Measurements from ENCODE around the gene RCBTB1.

Gene RCBTB1

DNA sequence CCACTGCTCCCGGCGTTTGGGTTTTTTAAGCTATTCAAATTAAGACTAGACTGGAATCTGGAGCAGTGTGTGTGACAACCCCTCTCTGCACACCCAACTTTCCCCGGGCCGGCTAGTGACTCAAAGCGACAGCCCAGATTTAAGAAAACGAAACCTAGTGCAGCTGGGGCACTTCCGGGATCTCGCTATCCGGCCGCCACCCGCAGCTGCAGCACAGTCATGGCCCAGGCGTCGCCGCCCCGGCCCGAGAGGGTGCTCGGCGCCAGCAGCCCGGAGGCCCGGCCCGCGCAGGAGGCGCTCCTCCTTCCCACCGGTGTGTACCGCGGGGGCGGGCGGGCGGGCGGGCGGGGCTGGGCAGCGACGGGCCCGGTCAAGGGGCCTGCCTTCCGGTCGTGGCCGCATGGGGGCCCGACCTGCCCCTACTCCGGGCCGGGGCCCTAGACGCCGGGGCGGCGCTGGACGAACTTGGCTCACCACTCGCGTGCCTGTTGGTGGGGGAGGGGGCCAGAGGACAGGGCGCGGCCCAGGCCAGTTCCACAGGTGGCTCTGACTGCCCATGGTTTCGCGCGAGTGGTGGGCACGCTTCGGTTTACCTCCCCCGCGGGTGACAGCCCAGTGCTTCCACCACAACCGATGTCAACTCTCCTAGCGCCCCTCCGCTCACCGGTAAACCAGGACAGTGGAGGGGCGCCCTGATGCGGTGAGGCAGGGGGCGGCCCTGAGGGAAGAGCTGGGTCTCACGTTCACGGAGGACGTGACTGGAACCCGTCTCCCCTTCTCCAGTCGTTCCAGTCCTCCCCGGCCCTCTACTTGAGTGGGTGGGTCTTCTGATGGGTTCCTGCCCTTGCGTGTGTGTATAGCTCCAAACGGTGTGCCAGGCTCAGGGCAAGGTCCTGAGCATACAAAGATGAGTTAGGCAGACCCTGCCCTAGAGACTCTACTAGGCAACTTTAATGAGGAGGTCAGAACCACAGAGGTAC is 89.3 kb downstream of the RCBTB1 start, which contains the start of gene PHF11:
TSS of gene PHF11 (plus strand) at position 171 of the 980 bp plus-strand sequence. CDS start at position 220, 49 bp downstream.
- peak; percentile 87 for DNase-seq
- Mint-ChIP-seq H3K4me3 (peak within 1 kb of the TSS; percentile 93), H3K36me3 (ENCODE audit: low read depth) (peaks cover 36% of the 10 kb centered on the region), H3K4me1 (peaks cover 55% of the 10 kb centered on the region), H3K27ac (peak within 1 kb of the TSS; percentile 98), H3K9me3 (no peaks in the 10 kb centered on the region), H3K27me3 (no peaks in the 10 kb centered on the region)
- peak; percentile 89 for ATAC-seq

DNA sequence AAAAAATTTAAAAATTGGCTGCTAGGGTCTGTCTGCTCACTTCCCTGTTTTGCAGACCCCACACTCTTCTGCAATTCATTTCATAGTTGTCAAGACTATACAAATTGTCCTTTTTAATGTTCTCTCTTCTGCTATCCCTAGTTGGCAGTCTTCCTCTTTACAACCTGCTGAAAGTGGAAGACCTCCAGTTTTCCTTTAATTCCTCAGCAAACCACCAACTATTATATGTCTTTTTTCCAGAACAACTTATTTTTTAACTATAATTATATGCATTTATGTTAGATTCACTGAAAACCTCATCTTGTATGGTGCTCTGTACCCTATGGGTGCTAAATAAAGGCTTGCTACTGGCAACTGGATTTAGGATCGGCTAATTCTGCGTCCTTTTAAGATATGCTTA is 90.7 kb downstream of the RCBTB1 start:
- DNase-seq (no peak), ATAC-seq (no peak)
- Mint-ChIP-seq H3K27ac (peak overlapping the region; percentile 96), H3K4me1 (peaks cover 44% of the 10 kb centered on the region), H3K4me3 (peak overlapping the region; percentile 89), H3K27me3 (no peaks in the 10 kb centered on the region), H3K36me3 (ENCODE audit: low read depth) (peaks cover 27% of the 10 kb centered on the region), H3K9me3 (no peaks in the 10 kb centered on the region)

DNA sequence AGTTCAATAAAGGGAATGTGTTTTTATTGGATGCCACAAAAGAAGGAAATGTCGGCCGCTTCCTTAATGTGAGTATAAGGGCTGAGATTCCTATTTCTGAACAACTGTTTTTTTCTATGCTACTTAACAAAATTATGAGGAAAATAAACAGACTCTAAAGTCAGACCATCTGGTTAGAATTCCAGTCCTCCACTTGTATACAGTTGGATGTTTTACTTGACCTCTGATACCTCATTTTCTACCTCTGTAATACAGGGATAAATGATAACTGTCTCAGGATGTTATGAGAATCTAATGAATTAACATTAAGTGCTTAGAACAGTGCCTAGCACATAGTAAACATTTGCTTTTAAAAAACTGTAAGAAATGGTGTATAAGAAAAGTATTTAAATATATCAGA is 96.8 kb downstream of the RCBTB1 start:
- ATAC-seq (no peak), DNase-seq (no peak)
- no peak overlapping the region for H3K27ac Mint-ChIP-seq
- no peaks in the 10 kb centered on the region for H3K4me1 Mint-ChIP-seq
- H3K4me3 Mint-ChIP-seq = no peak overlapping the region
- no peaks in the 10 kb centered on the region for H3K9me3 Mint-ChIP-seq
- peaks cover 13% of the 10 kb centered on the region for H3K36me3 Mint-ChIP-seq (ENCODE audit: low read depth)
- no peaks in the 10 kb centered on the region for H3K27me3 Mint-ChIP-seq

All from activated naive CD8-positive, alpha-beta T cell treated with anti-CD3 and anti-CD28 coated beads, Interleukin-2, amount 50 U/mL, for 24 hours (primary cell).